Stimulated activated CD4-positive, alpha-beta T cell treated with anti-CD3 and anti-CD28 coated beads, Interleukin-1b, Interleukin-23, amount 100 ng/mL, for 24 hours (primary cell): ENCODE measurements around the gene SLC25A51.

Source experiments
- DNase-seq, 4 experiments: peaks; one replicate each; pipeline ENCODE4 v3.0.0-alpha.2; 2020; ENCODE audit warnings: low read depth in 4 of 4, low spot score in 1 of 4

Gene SLC25A51

GRCh38 chr9:37938121-37938891, 34.4 kb upstream of the SLC25A51 start:
- DNase-seq, result no peak

GRCh38 chr9:37937366-37937765, 33.4 kb upstream of the SLC25A51 start:
- no peak for DNase-seq

- DNase-seq, result no peak
Measured at GRCh38 chr9:37936965-37937364, 33.0 kb upstream of the SLC25A51 start.

- no peak for DNase-seq
Measured at GRCh38 chr9:37936376-37936775, 32.4 kb upstream of the SLC25A51 start.

- no peak for DNase-seq
Measured at GRCh38 chr9:37935096-37935495, 31.2 kb upstream of the SLC25A51 start.

- no peak for DNase-seq
Measured at GRCh38 chr9:37931592-37931991, 27.7 kb upstream of the SLC25A51 start.

- DNase-seq, result no peak
Measured at GRCh38 chr9:37929441-37929895, 25.5 kb upstream of the SLC25A51 start.

- no peak for DNase-seq
Measured at GRCh38 chr9:37928552-37929430, 24.9 kb upstream of the SLC25A51 start.

GRCh38 chr9:37927601-37928551, 23.9 kb upstream of the SLC25A51 start:
- DNase-seq, result no peak

- no peak for DNase-seq
Measured at GRCh38 chr9:37927132-37927531, 23.2 kb upstream of the SLC25A51 start.

GRCh38 chr9:37926737-37927118, 22.8 kb upstream of the SLC25A51 start:
- DNase-seq, result no peak

- no peak for DNase-seq
Measured at GRCh38 chr9:37925786-37926736, 22.1 kb upstream of the SLC25A51 start.

- DNase-seq, result no peak
Measured at GRCh38 chr9:37925006-37925405, 21.1 kb upstream of the SLC25A51 start.

- no peak for DNase-seq
Measured at GRCh38 chr9:37924538-37924937, 20.6 kb upstream of the SLC25A51 start.

GRCh38 chr9:37923796-37924427, 20.0 kb upstream of the SLC25A51 start:
- DNase-seq, result no peak

- no peak for DNase-seq
Measured at GRCh38 chr9:37923118-37923795, 19.3 kb upstream of the SLC25A51 start.

- DNase-seq, result no peak
Measured at GRCh38 chr9:37922363-37923117, 18.6 kb upstream of the SLC25A51 start.
